OCI-LY7 (cell line): ENCODE data around the gene ADARB2. TPM values are rescaled to one million over a fixed set of nuclear protein-coding genes. Genes with fewer than 3 reads are reported as not detected.

Experiments used
- BruUV-seq: library from RNA; stranded (reverse); fragments of 400-500 nt; replicated peaks from 2 replicates; lab custom pipeline; 2021; lab: Mats Ljungman, UMichigan
- CTCF ChIA-PET: fragments of 300-600 bp; sonication (Branson Sonifier 250); formaldehyde crosslinking; loops from one replicate; lab custom pipeline; 2022; ENCODE audit warnings: antibody characterized with exemption; ENCODE audit not compliant: unreplicated experiment; lab: Charles Lee
- POLR2A ChIA-PET: fragments of 300-600 bp; sonication (Branson Sonifier 250); formaldehyde crosslinking; loops from one replicate; lab custom pipeline; 2022; ENCODE audit warnings: antibody characterized with exemption; lab: Charles Lee
- DNase-seq: peaks from one replicate; pipeline ENCODE4 v3.0.0-alpha.2; 2015; ENCODE audit warnings: low spot score
- H2AFZ ChIP-seq: fragments of 200-600 bp; sonication (generic), shearing (Covaris generic); 2 replicates; pipeline ENCODE4 v1.6.1; 2014; ENCODE audit warnings: mild to moderate bottlenecking, antibody characterized with exemption, low read length, moderate library complexity
- H3K27ac ChIP-seq: fragments of 200-600 bp; sonication (generic); 2 replicates; pipeline ENCODE4 v1.5.1; 2014; ENCODE audit warnings: mixed run types, low read depth, mild to moderate bottlenecking, moderate library complexity, low read length, inconsistent platforms; ENCODE audit not compliant: poor library complexity, severe bottlenecking
- H3K36me3 ChIP-seq: fragments of 200-600 bp; sonication (generic); 2 replicates; pipeline ENCODE4 v1.6.1; 2014; ENCODE audit warnings: mild to moderate bottlenecking, antibody characterized with exemption, low read length, moderate library complexity, mixed read lengths; ENCODE audit not compliant: insufficient read depth
- H3K4me1 ChIP-seq: fragments of 200-600 bp; sonication (generic); 2 replicates; pipeline ENCODE4 v1.5.1; 2014; ENCODE audit warnings: mild to moderate bottlenecking, low read length; ENCODE audit not compliant: insufficient read depth, poor library complexity, severe bottlenecking
- H3K4me2 ChIP-seq: fragments of 200-600 bp; sonication (generic); 2 replicates; pipeline ENCODE4 v1.6.1; 2014; ENCODE audit warnings: mild to moderate bottlenecking, low read length
- H3K4me3 ChIP-seq: fragments of 200-600 bp; sonication (generic); 2 replicates; pipeline ENCODE4 v1.5.1; 2014; ENCODE audit warnings: mild to moderate bottlenecking, low read depth, low read length; ENCODE audit not compliant: poor library complexity, severe bottlenecking
- H3K79me2 ChIP-seq: fragments of 200-600 bp; sonication (generic); 2 replicates; pipeline ENCODE4 v1.6.1; 2016; ENCODE audit warnings: low read depth, mild to moderate bottlenecking, low read length, moderate library complexity, mixed read lengths; ENCODE audit not compliant: insufficient read depth
- H3K9me2 ChIP-seq: fragments of 200-600 bp; sonication (generic); 2 replicates; pipeline ENCODE4 v1.6.1; 2016; ENCODE audit warnings: mild to moderate bottlenecking, low read length, mixed read lengths; ENCODE audit not compliant: insufficient read depth
- H3K9me3 ChIP-seq: fragments of 200-600 bp; sonication (generic); 2 replicates; pipeline ENCODE4 v1.6.1; 2014; ENCODE audit warnings: mild to moderate bottlenecking, mixed run types, low read length, mixed read lengths
- H4K20me1 ChIP-seq: fragments of 200-600 bp; sonication (generic); 2 replicates; pipeline ENCODE4 v1.6.1; 2014; ENCODE audit warnings: mild to moderate bottlenecking, antibody characterized with exemption, low read length, moderate library complexity, mixed read lengths; ENCODE audit not compliant: insufficient read depth
- EZH2phosphoT487 ChIP-seq: fragments of 200-600 bp; sonication (generic); IDR thresholded peaks from 2 replicates; pipeline ENCODE4 v1.6.1; 2018; ENCODE audit warnings: low read depth, borderline replicate concordance, mild to moderate bottlenecking, mixed run types, antibody characterized with exemption, low read length, moderate library complexity, mixed read lengths
- intact Hi-C: fragments of 100-400 bp; cut with micrococcal nuclease; formaldehyde crosslinking; loops from one replicate; pipeline ENCODE4 v1.10.0; 2022; ENCODE audit not compliant: unreplicated experiment
- total RNA-seq, 2 experiments: library from RNA; depleted of rRNA in 1 of 2; stranded (reverse); fragments of >200 nt in 1 of 2; shearing (Covaris generic) in 1 of 2; gene quantifications; 2 replicates each; pipeline ENCODE4 v1.2.3, GENCODE V29; 2014 to 2022
- TF ChIP-seq, protein P1 (sequence below): fragments of 200-600 bp; sonication (generic); conservative IDR thresholded peaks from 2 replicates; pipeline ENCODE4 v1.5.1; 2014; ENCODE audit warnings: mild to moderate bottlenecking, antibody characterized with exemption, low read length, moderate library complexity, mixed read lengths

The ADARB2 gene
- total RNA-seq, 2 experiments from 2014 or later = 0.03 TPM; not detected in 1

DNA sequence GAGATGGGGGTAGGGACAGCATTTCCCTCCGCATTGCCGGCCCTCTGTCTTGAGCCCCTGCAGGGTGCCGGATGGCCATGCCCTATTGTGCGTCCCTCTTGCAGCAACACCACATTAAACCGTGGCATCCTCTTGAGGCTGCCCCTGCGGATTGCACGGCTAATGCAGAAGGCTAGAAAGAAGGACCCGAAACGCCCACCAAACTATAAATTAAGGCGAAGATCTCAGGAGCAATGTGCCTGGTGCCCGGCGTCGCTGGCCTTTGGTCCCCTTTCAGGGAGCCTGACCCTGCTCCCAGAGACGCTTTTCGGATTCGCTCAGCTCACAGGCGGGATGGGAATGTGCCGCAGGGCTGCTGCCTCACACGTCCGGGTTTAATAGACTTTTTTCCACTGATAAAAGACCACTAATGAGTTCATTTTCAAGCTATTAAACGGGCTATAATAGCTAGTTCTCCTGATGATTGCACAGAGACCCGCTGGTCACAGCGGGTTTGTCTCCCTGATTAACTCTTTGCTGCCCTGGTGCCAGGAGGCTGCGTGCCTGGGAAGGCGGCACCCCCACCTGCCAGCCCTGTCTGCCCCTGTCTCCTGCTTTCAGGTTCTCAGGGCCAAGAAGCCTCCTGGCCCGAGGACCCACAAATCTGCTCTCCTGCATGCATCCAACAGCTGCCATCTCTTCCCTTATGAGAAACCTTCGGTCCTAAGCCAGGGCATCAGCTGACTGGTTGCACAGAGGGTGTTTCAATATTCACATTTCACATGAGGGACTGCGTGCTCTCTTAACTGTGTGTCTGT lies 128.3 kb downstream of the ADARB2 start:
- no TSS peak for BruUV-seq
- Histone ChIP-seq H3K36me3 (no peaks in the 10 kb centered on the region), H3K4me1 (no peaks in the 10 kb centered on the region), H2AFZ (no peak overlapping the region), H3K4me2 (no peak overlapping the region), H3K4me3 (no peak overlapping the region), H3K9me2 (no peaks in the 10 kb centered on the region), H3K9me3 (no peaks in the 10 kb centered on the region), H4K20me1 (no peaks in the 10 kb centered on the region), H3K79me2 (no peaks in the 10 kb centered on the region), H3K27ac (no peak overlapping the region)
- CTCF ChIA-PET = no interaction called here
- TF ChIP-seq, protein P1, sequence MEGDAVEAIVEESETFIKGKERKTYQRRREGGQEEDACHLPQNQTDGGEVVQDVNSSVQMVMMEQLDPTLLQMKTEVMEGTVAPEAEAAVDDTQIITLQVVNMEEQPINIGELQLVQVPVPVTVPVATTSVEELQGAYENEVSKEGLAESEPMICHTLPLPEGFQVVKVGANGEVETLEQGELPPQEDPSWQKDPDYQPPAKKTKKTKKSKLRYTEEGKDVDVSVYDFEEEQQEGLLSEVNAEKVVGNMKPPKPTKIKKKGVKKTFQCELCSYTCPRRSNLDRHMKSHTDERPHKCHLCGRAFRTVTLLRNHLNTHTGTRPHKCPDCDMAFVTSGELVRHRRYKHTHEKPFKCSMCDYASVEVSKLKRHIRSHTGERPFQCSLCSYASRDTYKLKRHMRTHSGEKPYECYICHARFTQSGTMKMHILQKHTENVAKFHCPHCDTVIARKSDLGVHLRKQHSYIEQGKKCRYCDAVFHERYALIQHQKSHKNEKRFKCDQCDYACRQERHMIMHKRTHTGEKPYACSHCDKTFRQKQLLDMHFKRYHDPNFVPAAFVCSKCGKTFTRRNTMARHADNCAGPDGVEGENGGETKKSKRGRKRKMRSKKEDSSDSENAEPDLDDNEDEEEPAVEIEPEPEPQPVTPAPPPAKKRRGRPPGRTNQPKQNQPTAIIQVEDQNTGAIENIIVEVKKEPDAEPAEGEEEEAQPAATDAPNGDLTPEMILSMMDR = no peak
- TF ChIP-seq EZH2phosphoT487 = no peak
- intact Hi-C loops = no loop called here
- DNase-seq = no peak
- POLR2A ChIA-PET = no interaction called here

DNA sequence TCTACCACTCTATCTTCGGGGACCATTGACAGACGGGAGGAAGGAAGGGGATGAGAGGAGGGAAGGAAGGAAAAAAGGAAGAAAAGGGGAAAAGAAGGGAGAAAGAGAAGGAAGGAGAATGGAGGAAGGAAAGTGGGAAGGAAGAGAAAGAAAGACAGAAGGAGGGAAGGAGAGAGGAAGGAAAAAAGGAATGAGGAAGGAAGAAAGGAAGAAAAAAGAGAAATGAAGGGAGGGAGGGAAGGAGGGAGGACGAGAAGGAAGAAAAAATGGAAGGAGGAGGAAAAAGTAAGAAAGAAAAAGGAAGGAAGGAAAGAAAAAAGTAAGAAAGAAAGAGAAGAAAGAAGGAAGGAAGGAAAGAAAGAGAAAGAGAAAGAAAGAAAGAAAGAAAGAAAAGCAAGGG lies 128.9 kb downstream of the ADARB2 start:
- Histone ChIP-seq H3K9me2 (no peaks in the 10 kb centered on the region), H3K4me1 (no peaks in the 10 kb centered on the region), H3K27ac (no peak overlapping the region), H3K9me3 (no peaks in the 10 kb centered on the region), H3K4me3 (no peak overlapping the region), H3K4me2 (no peak overlapping the region), H3K36me3 (no peaks in the 10 kb centered on the region), H2AFZ (no peak overlapping the region), H3K79me2 (no peaks in the 10 kb centered on the region), H4K20me1 (no peaks in the 10 kb centered on the region)
- no peak for TF ChIP-seq EZH2phosphoT487
- TF ChIP-seq, protein P1 = no peak
- ChIA-PET POLR2A (no interaction called here), CTCF (no interaction called here)
- intact Hi-C loops = no loop called here
- DNase-seq = no peak
- no TSS peak for BruUV-seq

DNA sequence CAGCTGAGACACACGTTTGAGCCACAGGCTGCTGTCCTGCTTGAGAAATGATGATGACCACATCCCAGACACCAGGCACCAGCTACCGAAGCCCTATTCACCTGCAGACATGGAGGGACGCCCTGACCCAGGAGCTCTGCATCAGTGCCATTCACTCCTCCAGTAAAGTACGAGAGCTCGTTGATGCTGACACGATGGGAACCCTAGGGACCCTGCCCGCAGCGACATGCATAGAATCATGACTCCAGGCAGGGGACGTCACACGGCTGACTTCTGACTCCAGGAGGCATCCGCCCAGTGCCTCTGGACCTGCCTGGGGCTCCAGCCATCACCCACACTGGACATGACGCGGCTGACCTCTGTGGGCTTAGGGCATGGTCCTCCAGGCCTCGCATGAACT lies 129.9 kb downstream of the ADARB2 start:
- intact Hi-C loops = no loop called here
- Histone ChIP-seq H3K4me3 (no peak overlapping the region), H3K36me3 (no peaks in the 10 kb centered on the region), H3K4me2 (no peak overlapping the region), H4K20me1 (no peaks in the 10 kb centered on the region), H3K9me2 (no peaks in the 10 kb centered on the region), H2AFZ (no peak overlapping the region), H3K79me2 (no peaks in the 10 kb centered on the region), H3K27ac (no peak overlapping the region), H3K9me3 (no peaks in the 10 kb centered on the region), H3K4me1 (no peaks in the 10 kb centered on the region)
- DNase-seq = no peak
- BruUV-seq = no TSS peak
- TF ChIP-seq, protein P1 = no peak
- TF ChIP-seq EZH2phosphoT487 = no peak
- CTCF ChIA-PET = no interaction called here
- POLR2A ChIA-PET = interaction anchor here (0.6 kb wide), 1 partner anchor 284 kb away, joined by 3 read pairs; no protein-coding TSS in a partner anchor
